Measurements from ENCODE around the gene CCKAR. TPM values are rescaled to one million over a fixed set of nuclear protein-coding genes. Genes with fewer than 3 reads are reported as not detected.

Gene CCKAR
- total RNA-seq, 3 donors from 2014 or later, result 0.44 TPM; not detected in 2

- no peak for TF ChIP-seq CTCF (IDR thresholded peaks at IDR 0.05)
- intact Hi-C loops (cut with DNase I, micrococcal nuclease), result loop anchor here (10.0 kb wide), 2 partner anchors 134 to 564 kb away; partner anchors contain the start of gene TBC1D19 (in 1 of the 2)
These were observed 39.9 kb downstream of the CCKAR start for GRCh38 chr4:26450418-26450817.

GRCh38 chr4:26447378-26447777 is 42.9 kb downstream of the CCKAR start:
- DNase-seq (no peak), ATAC-seq (no peak)
- intact Hi-C loops (cut with DNase I, micrococcal nuclease), result no loop called here
- H3K4me3 ChIP-seq, result no peak overlapping the region
- H3K36me3 ChIP-seq (ENCODE audit: low read depth), result no peaks in the 10 kb centered on the region
- TF ChIP-seq CTCF (IDR thresholded peaks at IDR 0.05), result no peak
- H3K9me3 ChIP-seq, result no peaks in the 10 kb centered on the region
- H3K4me1 ChIP-seq (ENCODE audit: low read depth), result no peaks in the 10 kb centered on the region

More at GRCh38 chr4:26450418-26450817, 39.9 kb downstream of the CCKAR start:
- Histone ChIP-seq H3K36me3 (ENCODE audit: low read depth) (no peaks in the 10 kb centered on the region), H3K4me3 (no peak overlapping the region), H3K4me1 (ENCODE audit: low read depth) (no peaks in the 10 kb centered on the region), H3K9me3 (no peaks in the 10 kb centered on the region)
- DNase-seq (no peak), ATAC-seq (no peak)

- Histone ChIP-seq H3K4me3 (no peak overlapping the region), H3K36me3 (ENCODE audit: low read depth) (no peaks in the 10 kb centered on the region), H3K9me3 (no peaks in the 10 kb centered on the region), H3K4me1 (ENCODE audit: low read depth) (peaks cover 2% of the 10 kb centered on the region)
- intact Hi-C loops (cut with DNase I, micrococcal nuclease), result no loop called here
- TF ChIP-seq CTCF (IDR thresholded peaks at IDR 0.05), result no peak
- ATAC-seq (no peak), DNase-seq (no peak)
These were observed 48.5 kb downstream of the CCKAR start for GRCh38 chr4:26441771-26442170.

GRCh38 chr4:26441102-26441501 is 49.2 kb downstream of the CCKAR start:
- no peak for TF ChIP-seq CTCF (IDR thresholded peaks at IDR 0.05)
- Histone ChIP-seq H3K4me3 (no peak overlapping the region), H3K36me3 (ENCODE audit: low read depth) (no peaks in the 10 kb centered on the region), H3K4me1 (ENCODE audit: low read depth) (peaks cover 2% of the 10 kb centered on the region), H3K9me3 (no peaks in the 10 kb centered on the region)
- intact Hi-C loops (cut with DNase I, micrococcal nuclease), result no loop called here
- ATAC-seq (no peak), DNase-seq (no peak)

GRCh38 chr4:26434030-26434639 is 56.1 kb downstream of the CCKAR start:
- intact Hi-C loops (cut with DNase I, micrococcal nuclease), result no loop called here
- ATAC-seq (no peak), DNase-seq (no peak)
- Histone ChIP-seq H3K9me3 (no peaks in the 10 kb centered on the region), H3K36me3 (ENCODE audit: low read depth) (no peaks in the 10 kb centered on the region), H3K4me1 (ENCODE audit: low read depth) (no peaks in the 10 kb centered on the region), H3K4me3 (no peak overlapping the region)
- no peak for TF ChIP-seq CTCF (IDR thresholded peaks at IDR 0.05)

GRCh38 chr4:26433556-26433955 is 56.7 kb downstream of the CCKAR start:
- ATAC-seq, result no peak
- no peak for DNase-seq

More at GRCh38 chr4:26433556-26433955, 56.7 kb downstream of the CCKAR start:
- H3K36me3 ChIP-seq (ENCODE audit: low read depth), result no peaks in the 10 kb centered on the region
- intact Hi-C loops (cut with DNase I, micrococcal nuclease), result no loop called here
- no peak overlapping the region for H3K4me3 ChIP-seq
- no peaks in the 10 kb centered on the region for H3K9me3 ChIP-seq
- TF ChIP-seq CTCF (IDR thresholded peaks at IDR 0.05), result no peak
- no peaks in the 10 kb centered on the region for H3K4me1 ChIP-seq (ENCODE audit: low read depth)
